ENCODE data around the gene SPHK2.

GRCh38 chr19:48635966-48636858, 16.9 kb downstream of the SPHK2 start:
- TF ChIP-seq CTCF (IDR thresholded peaks at IDR 0.05) (no peak), POLR2A (IDR thresholded peaks at IDR 0.05) (no peak)
